Liver (tissue), 9 donors: ENCODE data around the gene ATG4A. TPM values are rescaled to one million over a fixed set of nuclear protein-coding genes. Genes with fewer than 3 reads are reported as not detected.

Source experiments
- DNase-seq: peaks from one replicate; pipeline ENCODE4 v3.0.0-alpha.2; 2017; ENCODE audit warnings: low spot score
- H3K27ac ChIP-seq, 2 donors: one replicate each; pipeline ENCODE4 v1.7.0; 2013; ENCODE audit warnings: inconsistent platforms in 2 of 2, low read length in 2 of 2, control low read depth in 1 of 2, low read depth in 1 of 2, mild to moderate bottlenecking in 1 of 2
- H3K27me3 ChIP-seq, 4 donors: one replicate each; pipeline versions ENCODE4 v1.6.1 to v1.7.0; 2013; ENCODE audit warnings: low read length in 3 of 4, inconsistent platforms in 1 of 4, mild to moderate bottlenecking in 1 of 4, moderate library complexity in 1 of 4; ENCODE audit not compliant: control insufficient read depth in 4 of 4, insufficient read depth in 4 of 4
- H3K36me3 ChIP-seq, 4 donors: one replicate each; pipeline versions ENCODE4 v1.6.1 to v1.7.0; 2013; ENCODE audit warnings: low read length in 3 of 4, mild to moderate bottlenecking in 3 of 4, low read depth in 1 of 4, moderate library complexity in 1 of 4; ENCODE audit not compliant: control insufficient read depth in 4 of 4, insufficient read depth in 3 of 4
- H3K4me1 ChIP-seq, 4 donors: one replicate each; pipeline versions ENCODE4 v1.6.1 to v1.7.0; 2013; ENCODE audit warnings: low read length in 3 of 4, mild to moderate bottlenecking in 3 of 4, moderate library complexity in 1 of 4; ENCODE audit not compliant: control insufficient read depth in 4 of 4, insufficient read depth in 4 of 4
- H3K4me3 ChIP-seq, 3 donors: one replicate each; pipeline versions ENCODE4 v1.6.1 to v1.7.0; 2013; ENCODE audit warnings: low read length in 3 of 3, control low read depth in 1 of 3, low read depth in 1 of 3, mild to moderate bottlenecking in 1 of 3
- H3K9ac ChIP-seq, 2 donors: one replicate each; pipeline ENCODE4 v1.7.0; 2013; ENCODE audit warnings: low read length in 2 of 2, mild to moderate bottlenecking in 2 of 2, moderate library complexity in 2 of 2, control low read depth in 1 of 2, low read depth in 1 of 2
- H3K9me3 ChIP-seq, 4 donors: one replicate each; pipeline versions ENCODE4 v1.6.1 to v1.7.0; 2013; ENCODE audit warnings: low read length in 3 of 4; ENCODE audit not compliant: control insufficient read depth in 4 of 4
- ATF3 ChIP-seq: IDR thresholded peaks from 2 replicates; pipeline ENCODE4 v1.6.1; 2016; ENCODE audit warnings: antibody characterized with exemption
- CTCF ChIP-seq: fragments of 150-350 bp; IDR thresholded peaks from 2 replicates; pipeline ENCODE4 v1.5.1; 2017; ENCODE audit warnings: improper control_type of control experiment, low read depth, low read length; ENCODE audit not compliant: missing input control
- EGR1 ChIP-seq, 2 donors: IDR thresholded peaks; 2 replicates each; pipeline ENCODE4 v1.6.1; 2016 to 2018; ENCODE audit warnings: antibody characterized with exemption in 2 of 2, low read depth in 2 of 2
- FOXA2 ChIP-seq: IDR thresholded peaks from 2 replicates; pipeline ENCODE4 v1.6.1; 2016; ENCODE audit warnings: antibody characterized with exemption
- GABPA ChIP-seq, 2 donors: IDR thresholded peaks in 1 of 2; conservative IDR thresholded peaks in 1 of 2; 2 replicates each; pipeline ENCODE4 v1.6.1; 2016; ENCODE audit warnings: antibody characterized with exemption in 2 of 2, mild to moderate bottlenecking in 1 of 2, moderate library complexity in 1 of 2
- HNF4A ChIP-seq, 2 donors: conservative IDR thresholded peaks; 2 replicates each; pipeline ENCODE4 v1.6.1; 2016; ENCODE audit warnings: antibody characterized with exemption in 2 of 2, mild to moderate bottlenecking in 2 of 2
- HNF4G ChIP-seq: IDR thresholded peaks from 2 replicates; pipeline ENCODE4 v1.6.1; 2016; ENCODE audit warnings: antibody characterized with exemption
- JUND ChIP-seq, 2 donors: IDR thresholded peaks; 2 replicates each; pipeline ENCODE4 v1.6.1; 2016; ENCODE audit warnings: antibody characterized with exemption in 2 of 2
- MAX ChIP-seq: IDR thresholded peaks from 2 replicates; pipeline ENCODE4 v1.6.1; 2016; ENCODE audit warnings: antibody characterized with exemption
- NR2F2 ChIP-seq: IDR thresholded peaks from 2 replicates; pipeline ENCODE4 v1.6.1; 2016; ENCODE audit warnings: antibody characterized with exemption
- RAD21 ChIP-seq, 2 donors: IDR thresholded peaks; 2 replicates each; pipeline ENCODE4 v1.6.1; 2016; ENCODE audit warnings: antibody characterized with exemption in 2 of 2, mild to moderate bottlenecking in 2 of 2
- REST ChIP-seq: IDR thresholded peaks from 2 replicates; pipeline ENCODE4 v1.6.1; 2016; ENCODE audit warnings: antibody characterized with exemption, mild to moderate bottlenecking
- RXRA ChIP-seq, 2 donors: IDR thresholded peaks; 2 replicates each; pipeline ENCODE4 v1.6.1; 2017 to 2018; ENCODE audit warnings: antibody characterized with exemption in 2 of 2, mild to moderate bottlenecking in 1 of 2
- SP1 ChIP-seq: IDR thresholded peaks from 2 replicates; pipeline ENCODE4 v1.6.1; 2018; ENCODE audit warnings: antibody characterized with exemption, mild to moderate bottlenecking
- TAF1 ChIP-seq: conservative IDR thresholded peaks from 2 replicates; pipeline ENCODE4 v1.6.1; 2016; ENCODE audit warnings: antibody characterized with exemption, mild to moderate bottlenecking
- YY1 ChIP-seq: IDR thresholded peaks from 2 replicates; pipeline ENCODE4 v1.6.1; 2016; ENCODE audit warnings: antibody characterized with exemption, mild to moderate bottlenecking
- ZBTB33 ChIP-seq: IDR thresholded peaks from 2 replicates; pipeline ENCODE4 v1.6.1; 2016; ENCODE audit warnings: antibody characterized with exemption
- WGBS: extraction: QIAGEN DNeasy Blood & Tissue Kit; methylation state at CpG from one replicate; pipeline ENCODE4 v1.1.7; 2013; 5-methylcytosine and 5-hydroxymethylcytosine counted together
- polyA plus RNA-seq, 2 donors: library from polyadenylated mRNA; stranded (reverse) in 1 of 2; unstranded in 1 of 2; fragments of 200-250 nt in 1 of 2; fragments of >200 nt in 1 of 2; fragmentation: Nextera tagmentation in 1 of 2; extraction: Ambion mirVana in 1 of 2; gene quantifications; one replicate each; pipeline versions ENCODE4 v1.2.1 to v1.2.3, GENCODE V29; 2013 to 2015
- total RNA-seq, 2 donors: library from RNA; depleted of rRNA; stranded (reverse); fragments of >200 nt; gene quantifications; one replicate each; pipeline ENCODE4 v1.2.3, GENCODE V29; 2014
- donor health status: healthy.
- donor health status: healthy.
- donor health status: healthy.
- donor health status: healthy.
- donor health status: healthy.

The ATG4A gene
- total and polyA plus RNA-seq, 4 donors: 11.7 to 19.8 (median 16.6) TPM

- TF ChIP-seq JUND (IDR thresholded peaks at IDR 0.05): no peak
- no peak for TF ChIP-seq YY1
- TF ChIP-seq CTCF: no peak
- TF ChIP-seq NR2F2: no peak
- no peak for TF ChIP-seq MAX
- TF ChIP-seq EGR1 (IDR thresholded peaks at IDR 0.05; ENCODE audit: low read depth in 2 of 2): no peak
- no peak for TF ChIP-seq RXRA (IDR thresholded peaks at IDR 0.05)
- TF ChIP-seq HNF4G: no peak
- no peak for TF ChIP-seq RAD21 (IDR thresholded peaks at IDR 0.05)
- TF ChIP-seq ATF3: no peak
- TF ChIP-seq ZBTB33: no peak
- TF ChIP-seq HNF4A (conservative IDR thresholded peaks at IDR 0.05): no peak
- no peak for TF ChIP-seq FOXA2
- no peak for TF ChIP-seq GABPA (IDR thresholded peaks at IDR 0.05 in 1 of 2, conservative IDR thresholded peaks at IDR 0.05 in 1 of 2)
- no peak for TF ChIP-seq TAF1
- no peak for TF ChIP-seq SP1
- no peak for TF ChIP-seq REST
- Histone ChIP-seq H3K27ac (no peak overlapping the region), H3K4me1 (no peaks in the 10 kb centered on the region), H3K9me3 (no peaks in the 10 kb centered on the region), H3K4me3 (no peak overlapping the region), H3K27me3 (no peaks in the 10 kb centered on the region), H3K36me3 (no peaks in the 10 kb centered on the region), H3K9ac (no peak overlapping the region)
- 87% methylated on average over 4 of the region's 4 CpGs for WGBS
- no peak for DNase-seq
Measured at GRCh38 chrX:108162265-108162664, 70.7 kb downstream of the ATG4A start.
